ENCODE data around the gene DET1.
"Not testable (repeated sequence)": the region's sequence is repeated elsewhere in the genome, so short reads cannot be mapped to it uniquely, and the experiment has no call there.

DET1 gene

GRCh38 chr15:88546248-88547129, at the start of gene DET1:
TSS of gene DET1 (minus strand) at chr15:88546681. CDS start at chr15:88531705, 14,976 bp downstream.
- peak; percentile 91 for DNase-seq

- DNase-seq: no peak
Measured at GRCh38 chr15:88591384-88591783, 44.9 kb upstream of the DET1 start.

GRCh38 chr15:88590759-88591158, 44.3 kb upstream of the DET1 start:
- no peak for DNase-seq

- no peak for DNase-seq
Measured at GRCh38 chr15:88586401-88587162, 40.1 kb upstream of the DET1 start.

GRCh38 chr15:88580532-88580931, 34.1 kb upstream of the DET1 start:
- DNase-seq: no peak

GRCh38 chr15:88579322-88579721, 32.8 kb upstream of the DET1 start:
- no peak for DNase-seq

- DNase-seq: peak; percentile 43
Measured at GRCh38 chr15:88574655-88575054, 28.2 kb upstream of the DET1 start.

GRCh38 chr15:88574077-88574476, 27.6 kb upstream of the DET1 start:
- no peak for DNase-seq

GRCh38 chr15:88571852-88572259, 25.4 kb upstream of the DET1 start:
- DNase-seq: no peak

GRCh38 chr15:88571153-88571851, 24.8 kb upstream of the DET1 start:
- no peak for DNase-seq

- DNase-seq: no peak
Measured at GRCh38 chr15:88568589-88568988, 22.1 kb upstream of the DET1 start.

- DNase-seq: no peak
Measured at GRCh38 chr15:88564741-88565140, 18.3 kb upstream of the DET1 start.

GRCh38 chr15:88563638-88564037, 17.2 kb upstream of the DET1 start:
- DNase-seq: no peak

- DNase-seq: not testable (repeated sequence)
Measured at GRCh38 chr15:88559565-88559964, 13.1 kb upstream of the DET1 start.

- DNase-seq: not testable (repeated sequence)
Measured at GRCh38 chr15:88558026-88558425, 11.5 kb upstream of the DET1 start.

GRCh38 chr15:88548009-88548408, 1.5 kb upstream of the DET1 start:
- DNase-seq: not testable (repeated sequence)

- not testable (repeated sequence) for DNase-seq
Measured at GRCh38 chr15:88545578-88546247, 768 bp downstream of the DET1 start.

GRCh38 chr15:88543065-88543776, 3.3 kb downstream of the DET1 start:
- no peak for DNase-seq

- no peak for DNase-seq
Measured at GRCh38 chr15:88542342-88542733, 4.1 kb downstream of the DET1 start.

- no peak for DNase-seq
Measured at GRCh38 chr15:88541709-88542341, 4.7 kb downstream of the DET1 start.

GRCh38 chr15:88541111-88541510, 5.4 kb downstream of the DET1 start:
- not testable (repeated sequence) for DNase-seq

GRCh38 chr15:88540350-88540749, 6.1 kb downstream of the DET1 start:
- DNase-seq: not testable (repeated sequence)
